H1 (cell line): ENCODE data around the gene CFLAR. TPM values are rescaled to one million over a fixed set of nuclear protein-coding genes. Genes with fewer than 3 reads are reported as not detected.

Source experiments
- BCL11A ChIP-seq, 2 experiments: IDR thresholded peaks; one replicate each; pipeline ENCODE4 v1.6.1; 2011; ENCODE audit warnings: low read depth in 2 of 2, low read length in 2 of 2, mild to moderate bottlenecking in 2 of 2
- CBX8 ChIP-seq: fragments of 300-800, 300-1000 bp; sonication (generic); IDR thresholded peaks from 2 replicates; pipeline ENCODE4 v1.7.1; 2016; ENCODE audit warnings: low read depth, low read length, borderline replicate concordance
- EZH2 ChIP-seq: fragments of 200-600 bp; sonication (generic); IDR thresholded peaks from 2 replicates; pipeline ENCODE4 v1.7.1; 2012; ENCODE audit warnings: low read depth, mild to moderate bottlenecking, moderate library complexity, low read length, inconsistent platforms; ENCODE audit not compliant: severe bottlenecking
- SIX5 ChIP-seq: IDR thresholded peaks from 2 replicates; pipeline ENCODE4 v1.6.1; 2011; ENCODE audit warnings: mild to moderate bottlenecking, low read depth, low read length
- TEAD4 ChIP-seq: IDR thresholded peaks from 2 replicates; pipeline ENCODE4 v1.6.1; 2012; ENCODE audit warnings: low read depth, low read length, inconsistent platforms, mixed read lengths
- polyA plus RNA-seq, 7 experiments: library from polyadenylated mRNA; depleted of rRNA in 3 of 7; stranded (reverse) in 5 of 7; unstranded in 2 of 7; fragments of >200 nt in 5 of 7; fragments of 200-250 nt in 2 of 7; gene quantifications; 1 replicate in 5 of 7; 2 replicates in 1 of 7; 4 replicates in 1 of 7; pipeline versions ENCODE4 v1.2.1 to v1.2.3, GENCODE V29; 2011 to 2013; ENCODE audit warnings: missing spikeins in 2 of 7, mixed read lengths in 2 of 7
- total RNA-seq: library from RNA; stranded (reverse); fragmentation: NEBNext Ultra II Directional; extraction: Animal tissue kit (Norgen Biotek cat#: 25700); gene quantifications from 2 replicates; pipeline ENCODE4 v1.2.1, GENCODE V29; 2021

Gene CFLAR
- total and polyA plus RNA-seq, 2 of the 8 experiments (the other 6 are each of a cell fraction or from before 2014, with no cell fraction given) = 1.1 to 3.9 TPM

DNA sequence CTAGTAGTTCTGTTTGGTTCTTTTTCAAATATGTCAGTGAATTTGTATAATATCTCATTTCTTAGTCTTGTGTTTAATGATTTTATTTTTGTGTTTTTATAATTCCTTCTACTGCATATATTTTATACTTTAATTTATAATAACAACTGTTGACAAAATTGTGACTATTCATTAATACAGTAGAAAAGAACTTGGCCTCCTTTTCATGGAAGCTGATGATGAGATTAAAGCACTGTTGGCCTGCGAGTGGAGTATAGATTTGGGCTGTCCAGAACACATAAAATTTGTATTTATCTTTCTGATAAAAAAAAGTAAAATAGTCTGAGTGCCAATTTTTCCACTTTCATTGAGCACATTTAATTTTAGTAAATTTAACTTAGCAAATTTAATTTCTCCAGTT, 12.1 kb downstream of the CFLAR start (continued):
- TF ChIP-seq EZH2 (no peak), TEAD4 (no peak), BCL11A (IDR thresholded peaks at IDR 0.05; ENCODE audit: low read depth in 2 of 2, low read length in 2 of 2) (no peak), SIX5 (no peak), CBX8 (no peak)
